GM19395 (cell line): ENCODE data around the gene KMT2C.
"Not testable (repeated sequence)": the region's sequence is repeated elsewhere in the genome, so short reads cannot be mapped to it uniquely, and the experiment has no call there.

Source experiments
- ATAC-seq: cut with Tn5 transposase; IDR thresholded peaks from one replicate; pipeline ENCODE4 v1.9.1; 2021; ENCODE audit warnings: mild to moderate bottlenecking, moderate library complexity; ENCODE audit not compliant: unreplicated experiment

KMT2C gene

DNA sequence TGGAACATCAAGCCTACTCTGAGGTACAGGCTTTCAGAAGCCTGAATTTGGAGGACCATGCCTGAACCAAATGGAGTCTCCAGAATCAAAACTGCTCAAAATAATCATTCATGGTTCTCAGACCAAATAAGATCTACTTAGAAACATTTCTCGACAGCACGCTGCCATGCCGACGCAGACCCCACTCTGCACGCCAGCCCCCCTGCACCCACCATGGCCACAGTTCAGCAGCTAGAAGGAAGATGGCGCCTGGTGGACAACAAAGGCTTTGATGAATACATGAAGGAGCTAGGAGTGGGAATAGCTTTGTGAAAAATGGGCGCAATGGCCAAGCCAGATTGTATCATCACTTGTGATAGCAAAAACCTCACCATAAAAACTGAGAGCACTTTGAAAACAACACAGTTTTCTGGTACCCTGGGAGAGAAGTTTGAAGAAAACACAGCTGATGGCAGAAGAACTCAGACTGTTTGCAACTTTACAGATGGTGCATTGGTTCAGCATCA, 6.6 kb upstream of the KMT2C start:
- no peak for ATAC-seq

DNA sequence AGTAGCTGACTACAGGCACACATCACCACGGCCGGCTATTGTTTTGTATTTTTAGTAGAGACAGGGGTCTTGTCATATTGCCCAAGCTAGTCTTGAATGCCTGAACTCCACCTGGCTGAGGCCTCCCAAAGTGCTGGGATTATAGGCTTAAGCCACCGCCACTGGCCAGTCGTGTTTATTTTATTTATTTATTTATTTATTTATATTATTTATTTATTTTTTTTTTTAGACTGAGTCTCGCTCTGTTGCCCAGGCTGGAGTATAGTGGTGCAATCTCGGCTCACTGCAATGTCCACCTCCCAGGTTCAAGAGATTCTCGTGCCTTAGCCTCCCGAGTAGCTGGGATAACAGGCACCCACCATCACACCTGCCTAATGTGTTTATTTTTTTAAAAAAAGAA, 6.0 kb upstream of the KMT2C start:
- not testable (repeated sequence) for ATAC-seq

DNA sequence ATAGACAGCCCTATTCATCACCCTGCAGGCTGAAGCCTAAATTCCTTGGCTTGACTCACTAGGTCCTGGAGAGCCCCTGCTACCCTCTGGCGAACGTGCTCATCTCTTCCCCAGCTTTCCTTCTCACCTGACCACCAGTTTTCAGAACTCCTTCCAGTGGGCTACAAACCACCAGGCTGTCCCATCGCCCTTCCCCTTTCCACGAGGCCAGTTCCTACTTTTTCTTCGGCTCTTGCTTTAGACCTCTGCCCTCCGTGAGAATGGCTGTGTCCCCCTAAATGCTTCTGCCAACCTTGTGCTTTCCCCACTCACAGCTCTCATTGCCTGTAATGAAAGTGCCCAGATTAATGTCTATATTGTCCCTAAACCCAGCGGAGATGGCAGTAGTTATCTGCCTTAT, 5.4 kb upstream of the KMT2C start:
- ATAC-seq = not testable (repeated sequence)

DNA sequence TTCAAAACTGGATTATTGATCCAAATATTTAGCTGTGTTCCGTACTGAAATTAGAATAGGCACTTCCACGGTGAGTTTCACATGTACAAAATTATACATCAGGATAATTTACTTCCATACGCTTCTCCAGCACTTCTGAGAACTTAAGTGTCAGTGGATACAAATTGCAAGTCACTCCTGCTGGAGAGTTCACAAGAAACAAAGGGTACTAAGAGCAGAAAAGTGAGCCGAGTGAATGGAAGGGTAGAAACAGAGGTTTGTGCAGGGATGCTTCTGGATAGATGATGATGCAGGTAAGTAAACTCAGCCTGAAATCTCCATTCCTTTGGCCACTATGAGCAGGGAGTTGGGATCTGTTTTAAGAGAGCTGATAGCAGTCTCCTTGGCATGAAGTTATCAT, 2.2 kb upstream of the KMT2C start:
- not testable (repeated sequence) for ATAC-seq

DNA sequence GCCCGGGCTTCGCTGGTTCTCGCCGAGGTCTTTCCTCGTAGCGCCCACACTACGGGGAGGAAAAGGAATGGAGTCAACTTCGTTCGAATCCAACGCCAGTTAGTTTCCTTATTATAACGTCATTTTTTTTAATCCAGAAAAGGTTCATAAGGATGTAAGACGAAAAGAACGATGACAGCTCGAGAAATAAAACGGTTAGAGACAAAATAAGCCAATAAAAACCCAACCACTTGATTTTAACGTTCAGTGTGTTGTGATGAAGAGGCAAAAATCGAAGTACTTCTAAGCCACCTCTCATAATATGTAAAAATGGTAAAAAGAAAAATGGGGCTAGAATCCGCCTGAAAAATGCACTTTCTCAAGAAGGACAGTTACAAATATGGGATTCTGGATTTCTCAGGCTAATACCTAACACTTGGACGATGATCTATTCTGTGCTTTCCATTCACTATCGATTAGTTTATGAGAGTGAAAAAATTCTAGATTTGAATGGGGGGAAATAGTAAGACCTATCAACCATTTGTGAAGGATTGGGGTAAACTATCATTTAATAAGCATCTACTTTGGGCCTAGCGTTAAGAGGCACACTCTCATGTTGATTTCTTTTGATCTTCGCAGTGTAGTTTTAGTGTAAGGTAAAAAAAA, 1.2 kb upstream of the KMT2C start:
- ATAC-seq = not testable (repeated sequence)

DNA sequence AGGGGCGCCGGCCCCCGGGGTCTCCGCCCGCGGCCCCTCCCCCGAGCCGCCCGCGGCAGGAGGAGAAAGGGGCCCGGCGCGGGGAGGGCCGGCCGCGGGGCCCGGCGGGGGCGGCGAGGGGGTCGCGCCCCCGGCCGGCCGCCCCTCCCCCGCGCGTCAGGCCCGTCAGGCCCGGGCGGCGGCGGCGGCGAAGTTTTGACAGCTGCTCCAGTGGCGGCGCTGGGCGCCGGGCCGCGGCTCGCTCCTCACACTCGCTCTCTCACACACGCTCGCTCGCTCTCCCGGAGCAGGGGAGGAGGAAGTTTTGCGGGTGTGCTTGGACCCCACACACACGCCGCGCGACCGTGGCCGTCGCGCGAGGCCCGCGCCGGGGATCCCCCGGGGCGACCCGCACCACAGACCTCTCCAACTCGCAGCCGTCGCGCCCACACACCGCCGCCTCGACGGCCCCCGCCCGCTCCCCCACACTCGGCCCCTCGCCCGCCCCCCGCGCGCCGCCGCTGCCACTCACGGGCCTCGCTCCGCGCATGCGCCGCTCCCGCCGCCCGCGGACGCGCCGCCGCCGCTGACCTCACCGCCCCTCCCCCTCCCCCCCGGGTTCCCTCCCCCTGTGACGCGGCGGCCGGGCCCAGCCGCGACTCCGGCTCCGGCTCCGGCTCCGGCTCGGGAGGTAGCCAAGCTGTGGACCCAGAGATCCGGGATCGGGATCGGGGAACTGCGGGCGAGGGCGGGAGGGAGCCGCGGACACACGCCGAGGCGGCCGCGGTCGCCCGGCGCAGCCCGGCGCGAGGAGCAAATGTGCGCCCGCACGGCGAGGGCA, 518 bp upstream of the KMT2C start:
- peak; percentile 50 for ATAC-seq

DNA sequence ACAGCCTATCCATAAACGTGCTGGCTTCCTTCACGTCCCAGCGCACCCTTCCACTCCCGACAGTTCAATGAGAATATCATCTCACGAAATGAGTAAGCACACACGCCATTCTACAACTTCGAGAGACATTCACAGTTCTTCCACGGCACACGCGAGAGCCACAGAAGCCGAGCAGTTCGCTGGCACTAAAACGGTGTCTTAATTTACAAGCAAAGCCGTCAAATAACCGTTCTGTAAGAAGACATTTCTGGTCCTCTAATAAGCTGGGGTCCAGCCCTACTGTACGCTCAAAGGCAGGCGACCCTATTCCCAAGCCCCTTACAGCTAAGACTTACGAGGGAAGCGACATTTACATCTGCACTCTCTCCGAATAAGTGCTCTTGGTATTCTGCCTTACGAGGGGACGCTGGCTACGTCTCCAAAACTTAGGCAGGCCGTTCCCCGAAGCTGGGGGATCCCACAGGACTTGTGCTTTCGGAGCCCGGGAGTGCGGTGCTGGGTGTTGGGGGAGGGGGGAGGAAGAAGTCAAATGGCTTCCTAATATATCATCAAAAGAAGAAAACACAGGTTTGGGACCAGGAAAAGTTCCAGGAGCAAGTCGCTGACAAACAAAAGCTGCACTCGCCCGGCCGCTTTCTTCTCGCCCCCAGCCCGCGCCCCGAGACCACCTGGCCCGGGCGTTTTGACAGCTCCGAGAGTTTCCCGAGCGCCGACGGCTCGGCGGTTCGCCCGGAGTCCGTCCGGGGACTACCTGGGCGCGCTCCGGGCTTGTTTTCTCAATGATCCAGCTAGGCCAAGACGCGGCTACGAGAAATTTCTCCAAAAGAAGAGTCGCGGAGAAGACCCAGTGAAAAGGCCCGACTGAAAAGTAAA, 1.1 kb downstream of the KMT2C start:
- peak; percentile 43 for ATAC-seq

DNA sequence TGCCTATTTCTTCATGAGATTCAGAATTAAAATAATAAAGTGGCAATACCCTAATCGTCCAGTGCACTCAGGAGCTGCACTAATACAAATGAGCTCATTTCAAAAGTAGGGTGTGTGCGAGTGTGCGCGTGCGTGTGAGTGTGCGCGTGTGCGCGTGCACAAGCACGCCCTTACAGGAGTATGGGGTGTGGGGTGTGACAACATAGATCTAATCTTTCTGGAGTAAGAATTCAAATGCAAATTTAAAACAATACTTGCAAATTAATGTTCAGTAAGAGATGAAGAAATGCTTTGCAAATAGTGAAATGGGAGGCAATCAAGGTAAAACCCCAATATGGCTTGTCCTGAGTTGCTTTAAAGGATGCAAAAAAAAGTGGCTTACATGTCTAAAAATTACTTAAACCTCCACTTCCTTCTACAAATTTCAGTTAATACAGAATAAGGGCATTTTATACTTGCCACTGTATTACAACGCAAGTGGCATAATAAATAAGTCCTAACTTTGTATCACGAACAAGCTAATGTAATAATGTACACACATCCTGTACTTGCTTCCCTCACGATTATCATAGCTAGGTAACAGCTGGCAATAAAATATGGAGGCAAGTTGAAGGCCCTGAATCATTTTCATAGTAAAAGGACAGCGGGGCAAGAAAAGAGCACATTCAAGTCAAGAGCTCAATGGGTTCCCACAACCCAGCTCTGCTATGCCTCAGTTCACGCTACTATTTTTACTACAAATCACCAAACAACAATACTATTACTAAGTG, 1.9 kb downstream of the KMT2C start:
- peak; percentile 39 for ATAC-seq

DNA sequence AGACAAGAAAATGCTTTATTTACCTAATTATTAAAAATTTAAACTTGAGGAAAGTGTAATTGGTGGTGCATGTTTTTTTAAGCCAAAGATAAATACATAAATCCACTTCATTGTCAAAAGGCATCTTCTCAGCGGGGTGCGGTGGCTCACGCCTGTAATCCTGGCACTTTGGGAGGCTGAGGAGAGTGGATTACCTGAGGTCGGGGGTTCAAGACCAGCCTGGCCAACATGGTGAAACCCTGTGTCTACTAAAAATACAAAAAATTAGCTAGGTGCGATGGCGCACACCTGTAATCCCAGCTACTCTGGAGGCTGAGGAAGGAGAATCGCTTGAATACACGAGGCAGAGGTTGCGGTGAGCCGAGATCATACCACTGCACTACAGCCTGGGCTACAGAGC, 3.1 kb downstream of the KMT2C start:
- not testable (repeated sequence) for ATAC-seq

DNA sequence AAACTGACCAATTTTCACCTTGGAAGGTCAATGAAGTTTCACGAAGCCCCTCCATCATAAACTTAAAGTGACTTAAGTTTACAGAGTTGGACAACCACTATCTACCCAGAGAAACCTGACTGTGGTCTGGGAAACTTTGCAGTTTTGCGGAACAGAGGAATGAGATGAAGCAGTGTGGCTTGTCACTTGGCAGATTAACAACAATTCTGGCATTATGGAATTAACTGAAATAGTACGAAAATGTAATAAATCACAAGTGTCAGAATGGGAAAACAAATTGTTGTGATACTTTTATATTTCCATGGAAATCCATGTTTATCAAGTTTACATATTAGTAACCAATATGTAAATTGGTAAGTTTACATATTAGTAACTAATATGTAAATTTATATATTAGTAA, 4.9 kb downstream of the KMT2C start:
- no peak for ATAC-seq

DNA sequence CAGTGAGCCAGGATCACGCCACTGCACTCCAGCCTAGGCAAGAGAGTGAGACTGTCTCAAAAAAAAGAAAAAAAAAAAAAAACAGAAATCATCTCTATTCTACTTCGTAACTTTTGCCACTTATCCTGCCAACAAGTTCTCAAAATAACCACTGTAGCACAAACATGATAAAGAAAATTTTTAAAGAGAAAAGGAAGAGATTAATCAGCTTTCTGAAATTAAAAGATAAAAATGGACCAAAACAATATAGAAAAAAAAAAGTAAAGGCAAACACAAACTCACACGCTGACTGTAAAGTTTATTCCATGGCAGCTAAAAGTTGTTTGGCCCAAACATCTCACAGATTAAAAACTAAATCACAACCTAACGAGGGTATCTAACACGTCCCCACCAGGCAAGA, 5.7 kb downstream of the KMT2C start:
- not testable (repeated sequence) for ATAC-seq

DNA sequence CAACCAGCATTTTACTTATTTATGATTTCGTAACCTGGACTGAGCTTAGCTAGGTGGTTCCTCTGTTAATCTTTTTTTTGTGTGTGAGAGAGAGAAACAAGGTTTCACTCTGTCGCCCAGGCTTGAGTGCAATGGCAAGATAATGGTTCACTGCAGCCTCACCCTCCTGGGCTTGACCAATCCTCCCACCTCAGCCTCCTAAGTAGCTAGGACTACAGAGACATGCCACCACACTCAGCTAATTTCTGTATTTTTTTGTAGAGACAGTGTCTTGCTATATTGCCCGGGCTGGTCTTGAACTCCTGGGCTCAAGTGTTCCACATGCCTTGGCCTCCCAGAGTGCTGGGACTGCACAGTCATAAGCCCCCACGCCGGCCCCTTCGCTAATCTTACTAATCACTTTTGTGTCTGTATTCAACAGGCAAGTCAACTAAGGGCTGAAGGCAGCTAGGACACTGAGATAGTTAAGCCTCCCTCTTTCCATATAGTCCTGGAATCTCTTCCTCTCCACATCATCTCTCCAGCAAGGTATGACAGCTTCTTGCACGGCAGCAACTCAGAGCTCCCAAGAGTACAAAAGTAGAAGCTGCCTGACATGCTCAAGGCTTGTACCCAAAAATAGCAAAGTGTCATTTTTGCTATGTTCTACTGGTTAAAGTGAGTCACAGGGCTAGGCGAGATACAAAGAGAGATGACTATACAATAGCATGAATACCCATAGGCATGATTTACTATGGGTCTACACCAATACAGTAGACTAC, 11.3 kb downstream of the KMT2C start:
- no peak for ATAC-seq

DNA sequence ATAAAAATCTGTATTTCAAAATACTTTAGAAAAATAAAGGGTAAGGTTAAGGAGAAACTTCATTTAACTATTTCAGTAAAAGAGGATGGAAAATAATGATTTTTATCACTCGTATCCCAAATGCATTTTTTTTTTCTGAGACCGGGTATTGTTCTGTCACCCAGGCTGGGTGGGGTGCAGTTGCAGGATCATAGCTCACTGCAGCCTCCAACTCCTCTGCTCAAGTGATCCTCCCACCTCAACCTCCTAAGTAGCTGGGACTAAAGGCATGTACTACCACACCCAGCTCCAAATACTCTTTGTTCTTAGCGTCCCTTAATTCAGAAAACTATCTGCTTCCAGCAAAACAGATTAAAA, 11.8 kb downstream of the KMT2C start:
- no peak for ATAC-seq

DNA sequence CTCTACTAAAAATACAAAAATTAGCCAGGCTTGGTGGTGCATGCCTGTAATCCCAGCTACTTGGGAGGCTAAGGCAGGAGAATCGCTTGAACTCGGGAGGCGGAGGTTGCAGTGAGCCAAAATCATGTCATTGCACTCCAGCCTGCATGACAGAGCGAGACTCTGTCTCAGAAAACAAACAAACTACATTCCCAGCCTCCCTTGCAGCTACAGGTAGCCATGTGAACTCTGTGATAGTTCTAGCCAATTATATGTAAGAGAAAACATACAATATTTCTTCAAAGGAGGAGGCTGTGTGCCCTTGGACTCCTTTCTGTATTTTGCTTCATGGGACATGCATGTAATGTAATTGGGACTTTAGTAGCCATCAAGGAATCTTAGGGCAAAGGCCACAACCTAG, 12.6 kb downstream of the KMT2C start:
- ATAC-seq = not testable (repeated sequence)

DNA sequence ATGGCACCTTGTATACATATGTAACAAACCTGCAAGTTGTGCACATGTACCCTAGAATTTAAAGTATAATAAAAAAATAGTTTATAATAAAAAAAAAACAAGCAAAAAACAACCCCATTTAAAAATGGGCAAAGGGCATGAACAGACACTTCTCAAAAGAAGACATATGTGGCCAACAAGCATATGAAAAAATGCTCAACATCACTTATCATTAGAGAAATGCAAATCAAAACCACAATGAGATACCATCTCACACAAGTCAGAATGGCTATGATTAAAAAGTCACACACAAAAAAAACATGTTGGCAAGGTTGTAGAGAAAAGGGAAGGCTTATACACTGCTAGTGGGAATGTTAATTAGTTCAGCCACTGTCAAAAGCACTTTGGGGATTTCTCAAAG, 14.9 kb downstream of the KMT2C start:
- not testable (repeated sequence) for ATAC-seq

DNA sequence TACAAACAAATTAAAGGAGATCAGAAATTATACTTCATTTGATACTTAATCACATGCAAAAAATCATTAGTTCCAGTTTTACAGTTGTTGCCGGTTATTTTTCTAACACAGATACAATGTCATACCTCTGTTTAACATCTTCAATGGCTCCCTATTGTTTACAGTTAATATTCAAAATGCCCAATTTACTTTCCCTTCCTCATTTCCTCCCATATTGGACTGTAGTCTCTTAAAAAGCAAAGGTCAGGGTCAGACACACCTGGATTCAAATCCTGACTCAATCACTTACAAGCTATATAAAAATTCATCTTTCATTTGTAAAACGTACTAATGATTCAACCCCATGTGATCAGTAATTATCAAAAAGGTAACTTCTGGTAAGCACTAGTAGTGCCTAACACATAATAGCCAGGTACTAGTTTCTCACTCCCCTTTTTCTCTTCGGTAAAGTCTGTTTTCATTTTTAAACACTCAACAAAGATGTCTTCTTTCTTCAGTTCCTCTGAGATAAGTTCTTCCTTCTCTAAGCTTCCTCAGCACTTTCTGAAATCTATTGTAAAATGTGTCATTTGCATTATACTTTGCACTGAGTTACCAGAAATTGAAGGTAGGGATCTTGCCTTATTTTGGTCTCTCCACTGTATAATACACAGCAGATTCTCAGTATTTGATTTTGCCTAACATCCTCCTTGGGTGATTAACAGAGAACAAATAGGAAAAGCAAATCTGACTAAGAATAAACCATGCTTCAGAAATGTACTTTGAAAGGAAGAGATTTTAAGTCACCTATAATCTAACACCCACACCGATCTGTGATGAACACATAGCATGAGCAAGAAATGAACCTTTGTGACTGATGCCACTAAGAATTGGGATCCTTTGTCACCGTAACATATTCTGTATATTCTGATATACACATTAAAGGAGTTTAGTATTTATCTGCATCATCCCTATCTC, 16.1 kb downstream of the KMT2C start:
- no peak for ATAC-seq

DNA sequence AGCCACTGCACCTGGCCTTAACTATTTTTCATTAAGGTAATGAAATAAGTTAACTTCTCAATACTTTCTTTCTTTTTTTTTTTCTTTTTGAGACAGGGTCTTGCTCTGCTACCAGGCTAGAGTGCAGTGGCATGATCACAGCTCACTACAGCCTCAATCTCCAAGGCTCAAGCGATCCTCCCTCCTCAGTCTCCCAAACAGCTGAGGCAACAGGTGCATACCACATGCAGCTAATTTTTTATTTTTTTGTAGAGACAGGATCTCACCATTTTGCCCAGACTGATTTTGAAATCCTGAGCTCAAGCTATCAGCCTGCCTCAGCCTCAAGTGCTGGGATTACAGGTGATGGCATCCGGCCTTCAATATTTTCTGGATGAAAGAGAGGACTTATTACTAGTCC, 21.0 kb downstream of the KMT2C start:
- ATAC-seq = no peak

DNA sequence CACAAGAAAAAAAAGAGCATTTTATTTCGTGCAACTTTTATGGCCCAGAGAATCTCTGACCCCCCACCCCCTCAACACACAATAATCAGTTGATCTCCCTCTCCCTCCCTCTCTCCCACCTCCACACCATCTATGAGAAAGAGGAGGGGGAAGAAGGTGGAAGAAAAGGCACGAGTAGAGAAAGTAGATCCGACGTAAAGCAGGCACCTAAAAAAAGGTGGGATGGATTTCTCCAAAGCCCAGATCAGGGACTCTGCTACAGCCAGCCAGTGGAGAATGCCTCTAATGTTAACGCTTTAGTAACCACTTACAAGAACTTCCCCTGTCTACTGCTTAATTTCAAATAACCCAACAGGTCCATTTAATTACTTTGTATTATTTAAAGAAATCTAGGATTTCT, 24.4 kb downstream of the KMT2C start:
- ATAC-seq = no peak

DNA sequence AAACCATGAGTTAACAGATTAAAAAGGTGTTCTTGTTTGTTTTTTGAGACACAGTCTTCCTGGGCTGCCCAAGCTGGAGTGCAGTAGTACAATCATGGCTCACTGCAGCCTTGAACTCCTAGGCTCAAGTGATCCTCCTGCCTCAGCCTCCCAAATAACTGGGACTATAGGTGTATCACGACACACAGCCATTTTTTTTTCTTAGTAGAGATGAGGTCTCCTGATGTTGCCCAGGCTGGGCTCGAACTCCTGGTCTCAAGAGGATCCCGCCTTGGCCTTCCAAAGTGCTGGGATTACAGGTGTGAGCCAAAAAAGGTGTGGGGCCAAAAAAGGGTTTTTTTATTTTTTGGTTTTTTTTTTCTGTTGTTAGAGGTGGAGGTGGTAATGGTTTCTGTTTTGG, 29.3 kb downstream of the KMT2C start:
- ATAC-seq = no peak
